GM18951 (cell line): ENCODE data around the gene KRTAP9-8.
"Not testable (repeated sequence)": the region's sequence is repeated elsewhere in the genome, so short reads cannot be mapped to it uniquely, and the experiment has no call there.

ENCODE experiments used
- POLR2A ChIP-seq: IDR thresholded peaks from 4 replicates; pipeline ENCODE4 v1.6.1; 2011; ENCODE audit warnings: mild to moderate bottlenecking; ENCODE audit not compliant: insufficient read length, insufficient read depth; ENCODE audit errors: extremely low read depth
- in situ Hi-C: fragments of 300-500 bp; cut with MboI; formaldehyde crosslinking; loops from one replicate; pipeline ENCODE4 v1.12.0; 2022; ENCODE audit warnings: low sequenced_read_pairs, mixed read lengths, inconsistent platforms; ENCODE audit not compliant: unreplicated experiment

Gene KRTAP9-8

GRCh38 chr17:41237949-41238437, at the start of gene KRTAP9-8:
Gene KRTAP9-8 (plus strand): TSS chr17:41237999. CDS start chr17:41238052, 53 bp downstream.
- in situ Hi-C loops: not testable (repeated sequence)

- in situ Hi-C loops: not testable (repeated sequence)
These were observed 47.9 kb upstream of the KRTAP9-8 start, which contains the start of gene KRTAP9-1 for GRCh38 chr17:41189837-41190318. Gene KRTAP9-1 (plus strand): TSS chr17:41189887. CDS start chr17:41189887, 0 bp downstream.

- no peak for TF ChIP-seq POLR2A
- in situ Hi-C loops: no loop called here
These were observed 47.5 kb upstream of the KRTAP9-8 start for GRCh38 chr17:41190328-41190727.

GRCh38 chr17:41196068-41196467, 41.7 kb upstream of the KRTAP9-8 start:
- in situ Hi-C loops: no loop called here
- TF ChIP-seq POLR2A: no peak

GRCh38 chr17:41199421-41200078, 38.2 kb upstream of the KRTAP9-8 start:
- no peak for TF ChIP-seq POLR2A
- in situ Hi-C loops: no loop called here

GRCh38 chr17:41211845-41212466, 25.8 kb upstream of the KRTAP9-8 start:
- in situ Hi-C loops: no loop called here
- no peak for TF ChIP-seq POLR2A

- TF ChIP-seq POLR2A: no peak
- in situ Hi-C loops: no loop called here
These were observed 25.2 kb upstream of the KRTAP9-8 start for GRCh38 chr17:41212524-41213169.

- TF ChIP-seq POLR2A: no peak
- in situ Hi-C loops: no loop called here
These were observed 22.1 kb upstream of the KRTAP9-8 start for GRCh38 chr17:41215681-41216080.

GRCh38 chr17:41223821-41224220, 14.0 kb upstream of the KRTAP9-8 start:
- no peak for TF ChIP-seq POLR2A
- in situ Hi-C loops: no loop called here

GRCh38 chr17:41226051-41226450, 11.7 kb upstream of the KRTAP9-8 start:
- in situ Hi-C loops: no loop called here
- TF ChIP-seq POLR2A: no peak

- in situ Hi-C loops: not testable (repeated sequence)
These were observed 11.2 kb upstream of the KRTAP9-8 start, which contains the start of gene KRTAP9-2 for GRCh38 chr17:41226598-41227095. Gene KRTAP9-2 (plus strand): TSS chr17:41226648. CDS start chr17:41226655, 7 bp downstream.

- no peak for TF ChIP-seq POLR2A
- in situ Hi-C loops: no loop called here
These were observed 7.7 kb upstream of the KRTAP9-8 start for GRCh38 chr17:41230094-41230493.

- TF ChIP-seq POLR2A: no peak
These were observed 6.1 kb upstream of the KRTAP9-8 start for GRCh38 chr17:41231731-41232130.

GRCh38 chr17:41232399-41233105, 5.2 kb upstream of the KRTAP9-8 start, which contains the start of gene KRTAP9-3:
Gene KRTAP9-3 (plus strand): TSS chr17:41232449. CDS start chr17:41232502, 53 bp downstream.
- in situ Hi-C loops: not testable (repeated sequence)

More at GRCh38 chr17:41231731-41232130, 6.1 kb upstream of the KRTAP9-8 start:
- in situ Hi-C loops: no loop called here

GRCh38 chr17:41237116-41237515, 683 bp upstream of the KRTAP9-8 start:
- in situ Hi-C loops: not testable (repeated sequence)

GRCh38 chr17:41246995-41247787, 9.4 kb downstream of the KRTAP9-8 start:
- in situ Hi-C loops: not testable (repeated sequence)

GRCh38 chr17:41249637-41250240, 11.9 kb downstream of the KRTAP9-8 start, which contains the start of gene KRTAP9-4:
Gene KRTAP9-4 (plus strand): TSS chr17:41249687. CDS start chr17:41249721, 34 bp downstream.
- in situ Hi-C loops: not testable (repeated sequence)
